HEK293 (cell line): ENCODE data around the gene WDFY3.

Source experiments
- ZBTB1 ChIP-seq: fragments of 450-650 bp; formaldehyde crosslinking; IDR thresholded peaks from 2 replicates; pipeline ENCODE4 v1.5.1; 2016; ENCODE audit warnings: missing biosample characterization, missing genetic modification characterization
- ZNF366 ChIP-seq: fragments of 450-650 bp; formaldehyde crosslinking; conservative IDR thresholded peaks from 2 replicates; pipeline ENCODE4 v1.5.1; 2016; ENCODE audit warnings: missing biosample characterization, missing genetic modification characterization
- ZSCAN23 ChIP-seq: fragments of 450-650 bp; formaldehyde crosslinking; IDR thresholded peaks from 2 replicates; pipeline ENCODE4 v1.5.1; 2016; ENCODE audit warnings: missing biosample characterization, missing genetic modification characterization
- TF ChIP-seq, protein P1 (sequence below): fragments of 450-650 bp; formaldehyde crosslinking; IDR thresholded peaks from 2 replicates; pipeline ENCODE4 v1.5.1; 2016; ENCODE audit warnings: missing biosample characterization, missing genetic modification characterization
- TF ChIP-seq, protein P2 (sequence below): fragments of 450-650 bp; formaldehyde crosslinking; IDR thresholded peaks from 2 replicates; pipeline ENCODE4 v1.5.1; 2016; ENCODE audit warnings: missing biosample characterization, missing genetic modification characterization, low read depth

GRCh38 chr4:84971319-84971932 lies 4.9 kb upstream of the WDFY3 start:
- TF ChIP-seq, protein P1, sequence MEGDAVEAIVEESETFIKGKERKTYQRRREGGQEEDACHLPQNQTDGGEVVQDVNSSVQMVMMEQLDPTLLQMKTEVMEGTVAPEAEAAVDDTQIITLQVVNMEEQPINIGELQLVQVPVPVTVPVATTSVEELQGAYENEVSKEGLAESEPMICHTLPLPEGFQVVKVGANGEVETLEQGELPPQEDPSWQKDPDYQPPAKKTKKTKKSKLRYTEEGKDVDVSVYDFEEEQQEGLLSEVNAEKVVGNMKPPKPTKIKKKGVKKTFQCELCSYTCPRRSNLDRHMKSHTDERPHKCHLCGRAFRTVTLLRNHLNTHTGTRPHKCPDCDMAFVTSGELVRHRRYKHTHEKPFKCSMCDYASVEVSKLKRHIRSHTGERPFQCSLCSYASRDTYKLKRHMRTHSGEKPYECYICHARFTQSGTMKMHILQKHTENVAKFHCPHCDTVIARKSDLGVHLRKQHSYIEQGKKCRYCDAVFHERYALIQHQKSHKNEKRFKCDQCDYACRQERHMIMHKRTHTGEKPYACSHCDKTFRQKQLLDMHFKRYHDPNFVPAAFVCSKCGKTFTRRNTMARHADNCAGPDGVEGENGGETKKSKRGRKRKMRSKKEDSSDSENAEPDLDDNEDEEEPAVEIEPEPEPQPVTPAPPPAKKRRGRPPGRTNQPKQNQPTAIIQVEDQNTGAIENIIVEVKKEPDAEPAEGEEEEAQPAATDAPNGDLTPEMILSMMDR (tag by site-specific recombination), result no peak; the same call in 1 of the 2 replicates
- TF ChIP-seq, protein P2, sequence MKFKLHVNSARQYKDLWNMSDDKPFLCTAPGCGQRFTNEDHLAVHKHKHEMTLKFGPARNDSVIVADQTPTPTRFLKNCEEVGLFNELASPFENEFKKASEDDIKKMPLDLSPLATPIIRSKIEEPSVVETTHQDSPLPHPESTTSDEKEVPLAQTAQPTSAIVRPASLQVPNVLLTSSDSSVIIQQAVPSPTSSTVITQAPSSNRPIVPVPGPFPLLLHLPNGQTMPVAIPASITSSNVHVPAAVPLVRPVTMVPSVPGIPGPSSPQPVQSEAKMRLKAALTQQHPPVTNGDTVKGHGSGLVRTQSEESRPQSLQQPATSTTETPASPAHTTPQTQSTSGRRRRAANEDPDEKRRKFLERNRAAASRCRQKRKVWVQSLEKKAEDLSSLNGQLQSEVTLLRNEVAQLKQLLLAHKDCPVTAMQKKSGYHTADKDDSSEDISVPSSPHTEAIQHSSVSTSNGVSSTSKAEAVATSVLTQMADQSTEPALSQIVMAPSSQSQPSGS (tag by site-specific recombination), result no peak
- TF ChIP-seq ZBTB1 (tag by site-specific recombination) (no peak), ZSCAN23 (tag by site-specific recombination) (no peak), ZNF366 (tag by site-specific recombination) (no peak)
